Epithelial cell of esophagus (primary cell): ENCODE data around the gene BCL2.

Experiments
- DNase-seq: peaks from one replicate; pipeline ENCODE4 v3.0.0; 2010; ENCODE audit warnings: low read depth
- H3K4me3 ChIP-seq: 2 replicates; pipeline ENCODE4 v1.5.1; 2011; ENCODE audit warnings: mild to moderate bottlenecking, low read length, control low read depth
- CTCF ChIP-seq: IDR thresholded peaks from 2 replicates; pipeline ENCODE4 v1.5.1; 2011; ENCODE audit warnings: low read depth, mild to moderate bottlenecking, low read length, control low read depth, inconsistent platforms; ENCODE audit not compliant: insufficient read depth; ENCODE audit errors: missing control alignments

BCL2 gene

GRCh38 chr18:63232826-63233225 is 86.7 kb downstream of the BCL2 start:
- TF ChIP-seq CTCF: no peak
- H3K4me3 ChIP-seq: no peak overlapping the region
- no peak for DNase-seq

GRCh38 chr18:63229971-63230370 is 89.6 kb downstream of the BCL2 start:
- TF ChIP-seq CTCF: no peak
- no peak for DNase-seq
- H3K4me3 ChIP-seq: no peak overlapping the region

GRCh38 chr18:63225434-63225833 is 94.1 kb downstream of the BCL2 start:
- no peak overlapping the region for H3K4me3 ChIP-seq
- TF ChIP-seq CTCF: no peak
- DNase-seq: no peak

GRCh38 chr18:63224630-63225029 is 94.9 kb downstream of the BCL2 start:
- no peak overlapping the region for H3K4me3 ChIP-seq
- DNase-seq: no peak
- no peak for TF ChIP-seq CTCF

- DNase-seq: no peak
- no peak overlapping the region for H3K4me3 ChIP-seq
- TF ChIP-seq CTCF: no peak
These were observed 95.7 kb downstream of the BCL2 start for GRCh38 chr18:63223837-63224236.

GRCh38 chr18:63220903-63221302 is 98.7 kb downstream of the BCL2 start:
- TF ChIP-seq CTCF: no peak
- no peak for DNase-seq
- H3K4me3 ChIP-seq: no peak overlapping the region

GRCh38 chr18:63218472-63218871 is 101.1 kb downstream of the BCL2 start:
- TF ChIP-seq CTCF: no peak

More at GRCh38 chr18:63218472-63218871, 101.1 kb downstream of the BCL2 start:
- no peak overlapping the region for H3K4me3 ChIP-seq
- no peak for DNase-seq
